ENCODE measurements around the gene PPID.
"Not testable (repeated sequence)": the region's sequence is repeated elsewhere in the genome, so short reads cannot be mapped to it uniquely, and the experiment has no call there.

Gene PPID

GRCh38 chr4:158666892-158667291 lies 56.3 kb downstream of the PPID start:
- DNase-seq, result no peak

DNA sequence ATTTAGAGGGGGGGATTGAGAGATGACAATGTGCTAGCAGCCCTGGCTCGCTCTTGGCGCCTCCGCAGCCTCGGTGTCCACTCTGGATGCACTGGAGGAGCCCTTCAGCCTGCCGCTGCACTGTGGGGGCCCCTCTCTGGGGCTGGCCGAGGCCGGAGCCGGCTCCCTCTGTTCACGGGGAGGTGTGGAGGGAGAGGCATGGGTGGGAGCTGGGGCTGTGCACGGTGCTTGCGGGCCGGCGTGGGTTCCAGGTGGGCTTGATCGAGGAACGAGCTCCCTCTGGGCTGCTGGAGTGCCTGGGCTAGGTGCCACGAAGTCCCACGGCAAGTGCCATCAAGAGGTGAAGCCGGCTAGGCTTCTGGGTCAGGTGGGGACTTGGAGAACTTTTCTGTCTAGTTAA lies 58.4 kb downstream of the PPID start:
- DNase-seq, result no peak

- not testable (repeated sequence) for DNase-seq
Measured at GRCh38 chr4:158663707-158664625, 59.2 kb downstream of the PPID start.

- not testable (repeated sequence) for DNase-seq
Measured at GRCh38 chr4:158663255-158663654, 59.9 kb downstream of the PPID start.
